DMS79 treated with DMSO at 0.1 percent for 48 hours (cell line): ENCODE measurements around the gene CYB5D1.

Source experiments
- DNase-seq: peaks from one replicate; lab custom pipeline; 2025; lab: John Stamatoyannopoulos, UW

The CYB5D1 gene

DNA sequence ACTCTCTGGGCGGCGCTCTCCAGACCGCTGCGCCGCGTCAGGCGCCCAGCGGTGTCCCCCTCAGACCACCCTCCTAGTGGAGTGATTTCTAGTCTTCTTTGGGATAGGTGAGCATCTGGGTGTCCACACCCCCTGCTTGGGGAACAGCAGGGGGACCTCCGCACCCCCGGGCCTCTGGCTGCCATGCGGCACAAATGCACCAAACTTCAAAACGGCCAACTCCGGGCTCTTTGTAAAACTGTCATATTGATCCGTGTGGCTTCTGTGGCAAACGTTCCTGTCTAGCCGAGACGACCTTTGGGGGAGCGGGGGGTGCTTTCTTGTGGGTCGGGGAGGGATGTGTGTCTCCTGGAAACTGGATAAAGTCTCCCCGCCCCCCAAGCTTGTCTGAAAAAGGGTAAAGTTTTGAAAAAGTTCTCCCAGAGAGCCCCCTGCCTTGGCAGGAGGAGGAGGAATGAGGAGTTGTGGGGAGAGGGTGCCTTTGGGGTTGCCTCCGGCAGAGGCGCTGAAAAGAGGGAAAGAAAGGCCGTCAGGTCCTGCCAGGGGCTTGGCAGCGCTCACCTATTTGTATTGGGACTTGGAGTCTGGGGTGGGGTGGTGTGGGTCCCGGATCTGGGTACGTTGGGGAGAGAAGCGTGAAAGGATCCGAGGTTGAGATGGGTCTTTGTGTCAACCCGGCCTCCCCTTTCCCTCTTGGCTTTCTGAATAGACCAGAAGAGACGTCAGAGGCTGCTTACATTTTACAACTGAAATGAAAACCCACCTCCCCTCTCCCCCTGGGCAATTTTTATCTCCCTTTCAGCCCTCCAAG lies 28.6 kb downstream of the CYB5D1 start:
- peak; percentile 78 for DNase-seq

DNA sequence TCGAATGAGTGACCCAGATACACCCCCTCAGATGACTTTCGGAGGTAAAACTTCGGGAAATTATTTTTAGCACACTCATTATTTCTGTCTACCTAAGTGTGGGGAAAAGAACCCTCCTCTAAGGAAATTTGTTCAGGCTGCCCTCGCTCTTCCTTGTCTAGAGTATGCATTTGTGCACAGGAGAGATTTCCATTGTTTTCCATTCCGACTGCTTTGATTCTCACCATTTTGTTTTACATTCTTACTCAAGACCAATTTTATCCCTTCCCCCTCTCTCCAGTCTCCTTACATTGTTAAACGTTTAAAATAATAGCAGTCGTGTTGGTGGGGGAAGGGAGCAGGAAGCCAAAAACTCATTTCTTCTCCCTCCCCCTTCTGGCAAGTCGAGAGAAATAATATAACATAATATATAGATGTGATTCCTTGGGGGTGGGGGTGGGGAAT lies 29.3 kb downstream of the CYB5D1 start:
- DNase-seq = peak; percentile 96

DNA sequence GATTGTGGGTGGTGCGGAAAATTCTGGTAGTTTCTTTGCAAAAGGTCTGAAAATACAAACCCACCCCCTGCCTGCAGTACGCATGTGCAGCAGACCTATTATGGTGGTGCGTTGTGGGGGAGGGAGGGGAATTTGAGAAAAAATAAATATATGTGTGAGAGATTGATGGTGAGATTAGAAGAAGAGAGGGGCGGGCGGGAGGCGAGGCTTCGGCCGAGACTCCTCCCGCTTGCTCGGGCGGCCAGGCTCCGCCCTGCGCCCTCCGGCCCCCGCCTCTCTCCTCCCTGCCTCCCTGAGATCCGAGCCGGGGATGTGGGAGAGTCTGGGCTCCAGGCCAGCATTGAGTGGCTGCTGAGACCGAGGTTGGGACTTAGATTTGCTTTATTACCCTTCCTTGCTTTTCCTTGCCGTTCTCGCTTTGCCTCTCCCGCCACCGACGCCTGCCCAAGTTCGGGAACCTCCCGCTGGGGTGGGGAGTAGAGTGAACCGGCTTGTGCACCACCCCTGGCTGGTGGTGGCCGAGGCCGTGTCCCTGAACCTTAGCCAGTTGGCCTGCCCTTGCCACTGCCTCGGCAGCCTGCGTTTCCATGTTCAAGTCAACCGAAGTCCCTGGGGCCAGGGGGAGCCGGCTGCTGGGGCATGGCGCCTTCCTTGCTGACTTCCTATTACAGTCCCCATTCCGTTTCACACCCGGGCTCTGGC lies 29.8 kb downstream of the CYB5D1 start:
- DNase-seq = peak; percentile 100

DNA sequence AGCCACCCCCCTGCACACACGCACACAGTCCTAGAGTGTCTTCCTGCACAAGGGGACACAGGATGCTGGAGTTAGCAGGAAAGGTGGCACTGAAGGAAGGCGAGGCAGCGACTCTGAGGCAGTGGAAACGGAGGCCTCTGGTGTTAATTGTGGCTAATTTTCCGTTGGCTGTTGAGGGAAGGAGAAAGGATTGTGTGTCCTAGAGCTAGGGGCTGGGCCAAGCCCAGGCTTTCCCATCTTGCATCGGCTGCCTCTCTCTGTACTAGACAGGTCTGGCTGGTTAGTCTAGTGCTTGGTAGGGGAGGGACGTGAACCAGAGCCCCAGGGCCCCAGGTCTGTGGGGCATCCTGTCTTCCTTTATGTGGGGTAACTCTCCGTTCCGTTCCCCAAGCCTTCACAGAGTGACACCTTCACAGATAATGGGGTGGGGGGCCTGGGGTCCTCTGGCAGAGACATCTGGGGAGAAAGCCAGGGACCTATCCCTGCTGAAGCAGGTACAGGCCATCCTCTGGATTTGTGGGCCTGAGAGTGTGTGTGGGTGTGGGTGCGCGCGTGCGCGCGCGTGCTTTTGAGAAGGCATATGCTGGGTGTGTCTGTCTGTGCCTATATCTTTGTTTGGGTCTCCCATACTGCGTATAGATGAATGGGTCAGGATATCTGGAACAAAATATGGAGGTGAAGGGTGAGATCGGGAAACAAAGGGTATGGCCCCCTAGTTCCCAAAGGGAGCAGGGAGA lies 30.5 kb downstream of the CYB5D1 start, which contains the start of gene CHD3:
Gene CHD3, plus strand, starts transcription at position 606 of the 737 bp plus-strand sequence. CDS start 212 bp downstream, outside the sequence.
- DNase-seq = peak; percentile 76

DNA sequence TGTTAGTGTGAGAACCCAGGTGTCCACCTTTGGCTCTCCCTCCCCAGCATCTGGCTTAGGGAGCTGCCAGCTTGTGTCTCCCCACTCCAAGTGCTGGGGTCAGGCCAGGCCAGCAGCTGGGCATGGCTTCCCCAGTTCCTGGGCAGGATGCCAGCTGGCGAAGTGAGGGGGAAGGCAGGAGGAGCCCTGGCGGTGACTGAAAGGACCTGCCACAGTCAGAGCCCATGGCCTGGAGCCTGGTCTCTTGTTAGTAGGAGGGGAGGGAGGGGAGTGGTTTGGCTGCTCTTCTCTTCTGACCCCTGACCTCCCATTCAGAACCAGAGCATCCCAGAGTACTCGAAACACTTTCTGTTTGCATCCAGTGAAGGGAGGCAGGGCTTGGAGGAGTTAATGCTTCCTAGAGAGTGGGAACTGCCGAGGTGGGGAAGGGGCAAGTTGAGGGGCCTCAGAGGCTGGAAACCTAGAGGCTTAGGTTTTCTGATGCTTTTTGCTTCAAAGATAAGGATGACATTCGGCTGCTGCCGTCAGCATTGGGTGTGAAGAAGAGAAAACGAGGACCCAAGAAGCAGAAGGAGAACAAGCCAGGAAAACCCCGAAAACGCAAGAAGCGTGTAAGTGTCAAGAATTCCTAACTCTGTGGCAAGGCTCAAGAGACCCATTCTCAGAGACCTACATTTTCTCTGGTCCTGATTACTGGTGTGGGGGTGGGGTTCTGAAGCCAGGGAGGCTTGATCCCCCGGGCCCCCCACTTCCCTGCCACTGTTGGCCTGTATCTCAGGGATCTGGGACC lies 31.6 kb downstream of the CYB5D1 start:
- peak; percentile 92 for DNase-seq

DNA sequence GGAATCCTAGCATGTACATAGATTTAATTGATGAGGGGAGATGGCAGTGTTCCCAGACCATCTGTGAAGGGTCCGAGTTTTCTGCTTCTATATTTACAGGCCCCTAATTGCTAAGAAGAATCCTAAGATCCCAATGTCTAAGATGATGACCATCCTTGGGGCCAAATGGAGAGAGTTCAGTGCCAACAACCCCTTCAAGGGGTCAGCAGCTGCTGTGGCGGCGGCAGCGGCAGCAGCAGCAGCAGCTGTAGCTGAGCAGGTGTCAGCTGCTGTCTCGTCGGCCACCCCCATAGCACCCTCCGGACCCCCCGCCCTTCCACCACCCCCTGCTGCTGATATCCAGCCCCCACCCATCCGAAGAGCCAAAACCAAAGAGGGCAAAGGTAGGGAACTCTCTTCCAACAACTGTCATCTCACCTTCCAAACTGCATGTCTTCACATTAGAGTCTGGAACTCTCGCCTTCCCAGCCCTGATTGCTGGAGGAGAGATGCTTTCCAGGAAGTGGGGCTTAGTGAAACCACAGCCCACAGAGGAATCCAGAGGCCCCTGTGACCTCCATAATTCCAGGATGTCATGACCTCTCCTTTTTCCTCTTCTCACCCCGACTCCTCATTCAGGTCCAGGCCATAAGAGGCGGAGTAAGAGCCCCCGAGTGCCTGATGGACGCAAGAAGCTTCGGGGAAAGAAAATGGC lies 35.5 kb downstream of the CYB5D1 start:
- DNase-seq = no peak

DNA sequence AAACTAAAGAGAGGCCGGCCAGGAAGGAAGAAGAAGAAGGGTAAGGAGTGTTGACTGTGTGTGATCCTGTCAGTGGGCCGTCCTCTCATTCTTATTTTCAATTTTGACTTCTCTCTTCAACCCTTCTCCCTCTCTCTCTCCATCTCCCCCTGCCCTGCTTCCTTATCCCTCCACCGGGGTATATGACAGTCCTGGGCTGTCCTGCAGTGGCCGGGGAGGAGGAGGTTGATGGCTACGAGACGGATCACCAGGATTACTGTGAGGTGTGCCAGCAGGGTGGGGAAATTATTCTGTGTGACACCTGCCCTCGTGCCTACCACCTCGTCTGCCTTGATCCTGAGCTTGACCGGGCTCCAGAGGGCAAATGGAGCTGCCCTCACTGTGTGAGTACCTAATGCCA lies 36.4 kb downstream of the CYB5D1 start:
- no peak for DNase-seq

DNA sequence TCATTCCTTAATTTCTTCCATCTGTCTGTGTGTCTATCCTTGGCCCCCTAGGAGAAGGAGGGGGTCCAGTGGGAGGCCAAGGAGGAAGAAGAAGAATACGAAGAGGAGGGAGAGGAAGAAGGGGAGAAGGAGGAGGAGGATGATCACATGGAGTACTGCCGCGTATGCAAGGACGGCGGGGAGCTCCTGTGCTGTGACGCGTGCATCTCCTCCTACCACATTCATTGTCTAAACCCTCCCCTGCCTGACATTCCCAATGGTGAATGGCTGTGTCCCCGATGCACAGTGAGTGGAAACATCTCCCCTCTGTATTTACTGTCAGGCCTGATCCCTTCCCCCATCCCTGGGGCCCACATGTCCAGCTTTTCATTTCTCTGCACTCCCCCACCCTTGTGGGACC lies 37.1 kb downstream of the CYB5D1 start:
- DNase-seq = no peak

DNA sequence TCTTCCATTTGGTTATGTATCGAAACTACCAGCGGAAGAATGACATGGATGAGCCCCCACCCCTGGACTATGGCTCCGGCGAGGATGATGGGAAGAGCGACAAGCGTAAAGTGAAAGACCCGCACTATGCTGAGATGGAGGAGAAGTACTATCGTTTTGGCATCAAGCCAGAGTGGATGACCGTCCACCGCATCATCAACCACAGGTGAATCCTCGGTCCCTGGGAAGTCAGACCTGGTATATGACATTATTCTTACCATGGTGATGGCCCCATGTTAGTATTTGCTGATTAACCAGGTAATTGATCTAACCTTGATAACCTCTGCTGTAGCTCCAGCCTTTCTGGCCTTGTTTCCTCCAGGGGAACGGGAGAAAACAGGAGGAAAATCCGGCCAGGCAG lies 39.3 kb downstream of the CYB5D1 start:
- no peak for DNase-seq

DNA sequence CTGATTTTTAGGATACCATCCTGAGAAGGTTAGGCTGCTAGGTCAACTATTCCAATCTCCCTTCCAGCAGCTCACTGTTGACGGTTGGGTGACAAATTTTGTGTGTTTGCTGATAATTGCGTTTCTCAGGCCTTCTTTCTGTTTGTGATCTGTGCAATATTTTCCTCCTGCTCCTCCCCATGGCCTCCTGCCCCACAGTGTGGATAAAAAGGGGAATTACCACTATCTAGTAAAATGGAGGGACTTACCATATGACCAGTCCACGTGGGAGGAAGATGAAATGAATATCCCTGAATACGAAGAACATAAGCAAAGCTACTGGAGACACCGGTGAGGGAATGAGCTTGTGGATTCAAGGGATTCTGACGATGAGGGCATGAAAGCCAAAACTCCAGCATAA lies 40.0 kb downstream of the CYB5D1 start:
- DNase-seq = no peak

DNA sequence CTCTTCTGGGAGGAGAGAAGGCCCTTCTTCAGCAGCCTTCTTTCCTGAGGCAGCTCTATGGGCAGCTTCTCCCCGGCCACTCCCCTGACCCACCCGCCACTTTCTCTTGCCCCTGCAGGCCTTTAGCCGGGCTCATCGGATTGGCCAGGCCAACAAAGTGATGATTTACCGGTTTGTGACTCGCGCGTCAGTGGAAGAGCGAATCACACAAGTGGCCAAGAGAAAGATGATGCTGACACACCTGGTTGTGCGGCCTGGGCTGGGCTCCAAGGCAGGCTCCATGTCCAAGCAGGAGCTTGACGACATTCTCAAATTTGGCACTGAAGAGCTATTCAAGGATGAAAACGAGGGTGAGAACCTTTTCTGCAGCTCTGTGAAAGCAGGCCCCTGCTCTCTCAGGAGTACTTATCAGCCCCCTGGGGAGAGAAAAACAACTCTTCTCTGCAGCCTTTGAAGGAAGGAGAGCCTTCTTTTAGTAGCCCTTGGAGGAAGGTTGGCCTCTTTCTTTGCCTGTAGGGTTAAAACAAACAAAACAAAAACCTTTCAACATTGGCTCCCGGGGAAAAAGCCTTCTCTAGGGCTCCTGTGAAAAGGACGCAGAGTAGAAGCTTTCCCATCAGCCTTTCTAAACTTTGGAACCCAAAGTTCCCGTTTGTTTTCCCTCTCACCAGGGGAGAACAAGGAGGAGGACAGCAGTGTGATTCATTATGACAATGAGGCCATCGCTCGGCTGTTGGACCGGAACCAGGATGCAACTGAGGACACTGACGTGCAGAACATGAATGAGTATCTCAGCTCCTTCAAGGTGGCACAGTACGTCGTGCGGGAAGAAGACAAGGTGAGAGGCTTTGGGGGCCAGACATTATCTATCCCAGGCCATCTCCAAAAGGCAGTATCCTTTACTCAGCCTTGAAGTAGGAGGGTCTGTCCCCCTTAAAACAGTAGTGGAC lies 45.6 kb downstream of the CYB5D1 start:
- peak; percentile 94 for DNase-seq

DNA sequence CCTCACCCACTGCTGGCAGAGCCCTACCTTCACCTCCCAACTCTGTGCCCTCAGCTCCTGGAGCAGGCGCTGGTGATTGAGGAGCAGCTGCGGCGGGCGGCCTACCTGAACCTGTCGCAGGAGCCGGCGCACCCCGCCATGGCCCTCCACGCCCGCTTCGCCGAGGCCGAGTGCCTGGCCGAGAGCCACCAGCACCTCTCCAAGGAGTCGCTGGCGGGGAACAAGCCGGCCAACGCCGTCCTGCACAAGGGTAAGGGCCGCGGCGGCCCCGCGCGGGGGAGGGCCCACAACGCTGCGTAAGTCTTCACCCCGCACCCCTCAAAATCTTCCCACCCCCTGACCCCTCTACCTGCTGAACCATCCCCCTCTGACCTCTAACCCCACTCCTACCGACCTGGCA lies 51.3 kb downstream of the CYB5D1 start:
- DNase-seq = no peak

DNA sequence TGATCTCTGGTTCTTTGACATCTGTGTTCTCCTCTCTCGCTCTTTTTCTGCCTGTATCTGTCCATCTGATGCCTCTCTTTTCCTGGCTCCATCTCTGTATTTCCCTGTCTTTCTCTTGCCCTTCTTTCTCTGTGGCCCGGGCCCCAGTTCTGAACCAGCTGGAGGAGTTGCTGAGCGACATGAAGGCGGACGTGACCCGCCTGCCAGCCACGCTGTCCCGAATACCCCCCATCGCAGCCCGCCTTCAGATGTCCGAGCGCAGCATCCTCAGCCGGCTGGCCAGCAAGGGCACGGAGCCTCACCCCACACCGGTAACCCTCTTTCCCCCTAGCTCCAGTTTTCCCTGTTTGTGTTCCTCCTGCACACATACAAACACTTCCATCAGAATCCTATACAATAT lies 52.5 kb downstream of the CYB5D1 start:
- no peak for DNase-seq

DNA sequence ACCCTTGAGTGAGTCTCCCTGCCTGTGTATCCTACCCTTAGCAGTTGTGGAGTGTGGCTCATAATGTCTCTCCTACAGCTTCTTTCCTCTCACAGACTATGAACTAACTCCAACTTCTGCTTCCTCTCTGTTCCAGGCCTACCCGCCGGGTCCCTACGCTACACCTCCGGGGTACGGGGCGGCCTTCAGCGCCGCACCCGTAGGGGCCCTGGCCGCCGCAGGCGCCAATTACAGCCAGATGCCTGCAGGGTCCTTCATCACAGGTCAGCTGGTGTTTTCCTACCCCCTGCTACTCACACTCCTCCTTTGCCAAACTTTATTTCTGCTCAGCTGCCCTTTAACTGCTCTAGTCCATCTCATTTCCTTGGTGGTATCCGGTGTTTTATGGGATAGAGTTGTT lies 52.9 kb downstream of the CYB5D1 start:
- no peak for DNase-seq

DNA sequence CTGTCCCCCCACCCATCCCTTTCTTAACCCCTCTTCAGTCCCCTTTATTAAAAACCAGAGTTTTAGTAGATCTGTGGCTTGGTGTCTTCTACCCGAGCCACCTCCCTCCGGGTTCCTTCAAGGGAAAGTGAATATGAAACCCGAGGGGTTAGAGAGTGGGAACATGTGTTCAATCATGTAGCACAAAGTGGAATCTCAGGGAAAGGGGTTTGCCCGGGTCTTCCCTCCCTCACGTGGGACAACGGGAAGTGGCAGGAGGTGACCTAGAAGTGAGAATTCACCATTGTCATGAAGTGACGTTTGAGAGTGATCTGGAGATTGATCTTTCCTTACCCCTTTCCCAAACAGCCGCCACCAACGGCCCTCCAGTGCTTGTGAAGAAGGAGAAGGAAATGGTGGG lies 53.3 kb downstream of the CYB5D1 start:
- DNase-seq = no peak
